Gastrocnemius medialis (tissue), 4 donors: ENCODE results near the gene SIM1.

Source experiments
- POLR2A ChIP-seq, 2 donors: fragments of 450-650 bp; IDR thresholded peaks; one replicate each; pipeline ENCODE4 v1.6.1; 2017; ENCODE audit warnings: antibody characterized with exemption in 2 of 2, mild to moderate bottlenecking in 2 of 2, moderate library complexity in 2 of 2
- TF ChIP-seq, protein P1 (sequence below), 5 experiments: fragments of 450-650 bp in 3 of 5; fragments of 200-600 bp in 2 of 5; sonication (generic) in 2 of 5; IDR thresholded peaks in 4 of 5; conservative IDR thresholded peaks in 1 of 5; 1 replicate in 4 of 5; 2 replicates in 1 of 5; pipeline ENCODE4 v1.5.1; 2016 to 2019; ENCODE audit warnings: antibody characterized with exemption in 5 of 5, mild to moderate bottlenecking in 3 of 5, moderate library complexity in 3 of 5

DNA sequence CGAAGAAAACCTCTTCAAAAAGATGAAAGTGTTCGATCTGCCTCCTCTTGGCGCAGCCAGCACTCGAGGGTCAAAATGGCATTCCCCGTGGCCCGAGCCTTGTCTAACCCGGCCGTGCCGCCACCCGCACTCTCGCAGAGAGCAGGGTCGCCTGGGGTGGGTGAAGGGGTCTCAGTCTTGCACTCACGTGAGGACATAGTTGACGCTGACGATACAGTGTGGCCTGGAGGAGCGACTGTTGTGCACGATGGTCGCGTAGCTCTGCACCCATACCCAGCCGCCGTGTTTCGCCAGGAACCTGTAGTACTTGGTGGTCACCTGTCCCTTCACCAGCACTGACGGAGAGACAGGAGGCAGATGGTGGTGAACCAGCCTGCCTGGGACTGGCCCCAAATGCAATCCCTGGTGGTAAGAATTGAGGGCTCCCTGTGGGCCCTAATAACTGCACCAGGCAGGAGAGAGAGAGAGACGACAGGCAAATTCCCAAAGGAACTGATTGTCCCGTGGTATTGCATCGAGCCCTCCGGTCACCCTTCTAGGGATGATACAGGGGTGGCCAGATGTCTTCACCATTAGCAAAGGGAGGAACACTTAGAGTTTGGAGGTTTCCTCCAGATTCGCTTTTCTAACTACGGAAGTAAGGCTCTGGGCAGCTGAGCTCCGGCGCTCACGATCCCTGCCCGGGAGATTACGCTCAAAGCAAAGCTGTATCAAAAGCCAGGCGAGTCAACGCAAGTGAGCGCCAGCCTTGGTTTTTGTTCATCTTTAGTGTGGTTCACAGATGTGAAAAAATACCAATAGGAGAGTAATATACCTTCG lies 17.4 kb downstream of the SIM1 start:
- TF ChIP-seq, protein P1, sequence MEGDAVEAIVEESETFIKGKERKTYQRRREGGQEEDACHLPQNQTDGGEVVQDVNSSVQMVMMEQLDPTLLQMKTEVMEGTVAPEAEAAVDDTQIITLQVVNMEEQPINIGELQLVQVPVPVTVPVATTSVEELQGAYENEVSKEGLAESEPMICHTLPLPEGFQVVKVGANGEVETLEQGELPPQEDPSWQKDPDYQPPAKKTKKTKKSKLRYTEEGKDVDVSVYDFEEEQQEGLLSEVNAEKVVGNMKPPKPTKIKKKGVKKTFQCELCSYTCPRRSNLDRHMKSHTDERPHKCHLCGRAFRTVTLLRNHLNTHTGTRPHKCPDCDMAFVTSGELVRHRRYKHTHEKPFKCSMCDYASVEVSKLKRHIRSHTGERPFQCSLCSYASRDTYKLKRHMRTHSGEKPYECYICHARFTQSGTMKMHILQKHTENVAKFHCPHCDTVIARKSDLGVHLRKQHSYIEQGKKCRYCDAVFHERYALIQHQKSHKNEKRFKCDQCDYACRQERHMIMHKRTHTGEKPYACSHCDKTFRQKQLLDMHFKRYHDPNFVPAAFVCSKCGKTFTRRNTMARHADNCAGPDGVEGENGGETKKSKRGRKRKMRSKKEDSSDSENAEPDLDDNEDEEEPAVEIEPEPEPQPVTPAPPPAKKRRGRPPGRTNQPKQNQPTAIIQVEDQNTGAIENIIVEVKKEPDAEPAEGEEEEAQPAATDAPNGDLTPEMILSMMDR (IDR thresholded peaks at IDR 0.05 in 4 of 5, conservative IDR thresholded peaks at IDR 0.05 in 1 of 5), result no peak
- no peak for TF ChIP-seq POLR2A (IDR thresholded peaks at IDR 0.05)
